GM13977 (cell line): Measurements from ENCODE around the gene CAMKK1.

Experiments
- DNase-seq: peaks from one replicate; pipeline ENCODE4 v3.0.0; 2012; ENCODE audit warnings: low spot score
- CTCF ChIP-seq: IDR thresholded peaks from 2 replicates; pipeline ENCODE4 v1.5.1; 2012; ENCODE audit warnings: mild to moderate bottlenecking, control low read depth; ENCODE audit not compliant: insufficient read depth; ENCODE audit errors: extremely low read depth, missing control alignments
- in situ Hi-C: fragments of 300-500 bp; cut with MboI; formaldehyde crosslinking; loops from one replicate; pipeline ENCODE4 v1.12.0; 2022; ENCODE audit warnings: low sequenced_read_pairs, low pct_unique_long_range_greater_than_20kb, mixed read lengths, inconsistent platforms; ENCODE audit not compliant: unreplicated experiment

Gene CAMKK1

DNA sequence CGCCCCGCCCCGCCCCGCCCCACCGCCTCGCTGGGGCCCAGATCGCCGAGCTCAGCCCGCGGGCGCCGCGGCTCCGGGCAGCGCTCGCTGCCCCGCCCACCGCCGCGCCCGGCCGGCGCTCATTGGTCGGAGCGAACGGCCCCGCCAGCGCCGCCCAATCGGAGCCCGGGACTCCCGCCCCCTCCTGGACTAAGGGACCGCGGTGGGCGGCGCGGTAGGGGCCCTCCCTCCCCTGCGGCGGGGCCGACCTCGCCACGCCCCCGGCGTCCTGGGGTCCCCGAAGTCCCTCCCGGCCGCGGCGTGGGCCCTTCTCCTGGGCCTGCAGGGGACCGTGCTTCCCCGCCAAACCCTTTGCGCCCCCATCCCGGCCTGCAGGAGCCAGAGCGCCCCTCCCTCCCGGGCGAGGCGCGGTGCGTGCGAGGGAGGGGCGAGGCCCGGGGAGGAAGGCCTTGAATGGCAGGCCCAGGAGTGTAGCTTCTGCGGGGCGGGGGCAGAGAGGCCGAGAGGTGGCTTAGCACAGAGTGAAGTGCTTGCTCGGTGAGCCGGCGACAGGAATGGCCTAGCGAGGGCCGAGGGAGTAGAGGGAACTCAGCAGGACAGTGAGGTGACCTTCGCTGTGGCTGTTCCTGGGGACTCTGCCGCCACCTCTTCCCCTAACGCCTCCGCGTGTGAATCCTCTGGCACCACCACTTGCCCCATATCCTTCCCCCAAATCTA lies at the start of gene CAMKK1:
Gene CAMKK1 (minus strand): TSS at position 51 of the 717 bp plus-strand sequence. CDS start 7,366 bp downstream, outside the sequence.
- in situ Hi-C loops, result no loop called here
- TF ChIP-seq CTCF, result no peak
- DNase-seq, result peak; percentile 100

GRCh38 chr17:3940965-3941698 lies 48.3 kb upstream of the CAMKK1 start:
- DNase-seq, result no peak
- in situ Hi-C loops, result no loop called here
- no peak for TF ChIP-seq CTCF

- no peak for TF ChIP-seq CTCF
- in situ Hi-C loops, result no loop called here
- DNase-seq, result no peak
Observed at GRCh38 chr17:3937359-3937758, 44.5 kb upstream of the CAMKK1 start.

- in situ Hi-C loops, result no loop called here
- TF ChIP-seq CTCF, result no peak
- DNase-seq, result no peak
Observed at GRCh38 chr17:3935825-3936355, 43.0 kb upstream of the CAMKK1 start.

DNA sequence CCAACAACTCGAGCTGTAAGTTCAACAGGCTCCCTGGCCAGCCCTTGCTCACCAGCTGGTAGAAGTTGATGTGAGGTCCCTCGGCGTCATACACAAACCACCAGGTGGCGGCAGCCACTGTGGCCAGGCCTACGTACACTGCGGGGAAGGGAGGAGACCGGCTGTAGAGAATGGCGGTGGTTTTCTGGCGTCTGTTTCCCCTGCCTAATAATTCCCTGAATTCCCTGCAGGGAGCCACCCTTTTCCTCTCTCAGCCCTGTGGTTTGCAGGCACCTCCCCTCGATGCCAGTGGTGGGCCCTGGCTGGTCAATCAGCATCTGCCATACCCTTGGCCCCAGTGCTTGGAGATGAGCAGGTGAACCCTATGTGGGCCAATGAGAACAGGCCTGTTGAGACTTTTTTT lies 42.3 kb upstream of the CAMKK1 start:
- in situ Hi-C loops, result no loop called here
- peak; percentile 58 for TF ChIP-seq CTCF
- peak; percentile 67 for DNase-seq

DNA sequence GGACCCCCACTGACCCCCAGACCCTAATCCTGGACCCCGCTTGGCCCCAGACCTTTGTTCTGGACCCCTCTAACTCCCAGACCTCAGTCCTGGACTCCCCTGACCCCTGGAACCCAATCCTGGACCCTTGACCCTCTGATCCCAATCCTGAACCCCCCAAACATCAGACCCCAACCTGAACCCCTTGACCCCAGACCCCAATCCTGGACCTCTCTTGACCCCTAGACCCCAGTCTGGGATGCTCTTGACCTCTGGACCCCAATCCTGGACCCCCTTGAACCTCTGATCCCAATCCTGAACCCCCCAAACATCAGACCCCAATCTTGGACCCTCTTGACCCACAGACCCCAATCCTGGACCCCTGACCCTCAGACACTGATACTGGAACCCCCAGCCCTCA lies 36.9 kb upstream of the CAMKK1 start:
- no peak for TF ChIP-seq CTCF
- no peak for DNase-seq
- in situ Hi-C loops, result no loop called here
